DOHH2 (cell line): ENCODE results near the gene RGR.

Source experiments
- EZH2phosphoT487 ChIP-seq: fragments of 200-600 bp; sonication (generic); IDR thresholded peaks from 2 replicates; pipeline ENCODE4 v1.6.1; 2017; ENCODE audit warnings: borderline replicate concordance, mild to moderate bottlenecking, antibody characterized with exemption, low read length, moderate library complexity, mixed read lengths
- TF ChIP-seq, protein P1 (sequence below): fragments of 200-600 bp; sonication (generic); IDR thresholded peaks from one replicate; pipeline ENCODE4 v1.5.1; 2014; ENCODE audit warnings: antibody characterized with exemption, mild to moderate bottlenecking, low read depth, low read length; ENCODE audit not compliant: poor library complexity, severe bottlenecking

DNA sequence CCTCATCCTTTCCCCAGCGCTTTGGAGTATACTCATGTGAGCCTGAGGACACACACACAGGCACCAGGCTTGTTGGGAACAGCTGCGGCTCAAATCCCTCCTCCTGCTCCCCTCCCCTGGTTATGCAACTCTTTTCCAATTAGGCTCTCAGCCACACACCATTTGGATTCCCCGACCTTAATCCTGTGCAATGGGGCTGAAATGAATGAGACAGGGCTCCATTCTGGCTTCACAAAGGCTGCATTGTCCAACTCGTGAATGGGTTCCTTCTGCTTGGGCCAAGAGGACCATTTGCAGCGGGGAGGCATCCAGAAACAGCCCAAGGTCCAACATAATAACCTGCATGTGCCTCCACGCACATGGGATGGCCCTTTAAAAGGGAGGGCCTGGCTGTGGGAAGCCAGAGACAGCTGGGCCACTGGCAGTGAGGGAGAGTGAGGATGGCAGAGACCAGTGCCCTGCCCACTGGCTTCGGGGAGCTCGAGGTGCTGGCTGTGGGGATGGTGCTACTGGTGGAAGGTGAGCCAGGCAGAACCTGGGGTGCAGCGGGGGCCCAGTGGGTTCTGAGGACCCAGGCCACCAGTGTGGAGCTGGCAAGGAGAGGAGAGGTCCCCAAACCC, at the start of gene RGR:
- TF ChIP-seq, protein P1, sequence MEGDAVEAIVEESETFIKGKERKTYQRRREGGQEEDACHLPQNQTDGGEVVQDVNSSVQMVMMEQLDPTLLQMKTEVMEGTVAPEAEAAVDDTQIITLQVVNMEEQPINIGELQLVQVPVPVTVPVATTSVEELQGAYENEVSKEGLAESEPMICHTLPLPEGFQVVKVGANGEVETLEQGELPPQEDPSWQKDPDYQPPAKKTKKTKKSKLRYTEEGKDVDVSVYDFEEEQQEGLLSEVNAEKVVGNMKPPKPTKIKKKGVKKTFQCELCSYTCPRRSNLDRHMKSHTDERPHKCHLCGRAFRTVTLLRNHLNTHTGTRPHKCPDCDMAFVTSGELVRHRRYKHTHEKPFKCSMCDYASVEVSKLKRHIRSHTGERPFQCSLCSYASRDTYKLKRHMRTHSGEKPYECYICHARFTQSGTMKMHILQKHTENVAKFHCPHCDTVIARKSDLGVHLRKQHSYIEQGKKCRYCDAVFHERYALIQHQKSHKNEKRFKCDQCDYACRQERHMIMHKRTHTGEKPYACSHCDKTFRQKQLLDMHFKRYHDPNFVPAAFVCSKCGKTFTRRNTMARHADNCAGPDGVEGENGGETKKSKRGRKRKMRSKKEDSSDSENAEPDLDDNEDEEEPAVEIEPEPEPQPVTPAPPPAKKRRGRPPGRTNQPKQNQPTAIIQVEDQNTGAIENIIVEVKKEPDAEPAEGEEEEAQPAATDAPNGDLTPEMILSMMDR = no peak
- TF ChIP-seq EZH2phosphoT487 = no peak
